Kidney capillary endothelial cell (primary cell): Measurements from ENCODE around the gene WASHC1.
"Not testable (repeated sequence)": the region's sequence is repeated elsewhere in the genome, so short reads cannot be mapped to it uniquely, and the experiment has no call there.

ENCODE experiments used
- DNase-seq: peaks from one replicate; pipeline ENCODE4 v3.0.0-alpha.2; 2018; ENCODE audit warnings: low spot score

WASHC1 gene

GRCh38 chr9:29356-29755, at the start of gene WASHC1:
Gene WASHC1 (minus strand): TSS chr9:29456. CDS start chr9:24999, 4,457 bp downstream.
- DNase-seq = not testable (repeated sequence)

- not testable (repeated sequence) for DNase-seq
Observed at GRCh38 chr9:78333-78732, 49.1 kb upstream of the WASHC1 start.

- not testable (repeated sequence) for DNase-seq
Observed at GRCh38 chr9:76389-76788, 47.1 kb upstream of the WASHC1 start.

- DNase-seq = not testable (repeated sequence)
Observed at GRCh38 chr9:73900-74525, 44.8 kb upstream of the WASHC1 start.

GRCh38 chr9:73076-73899, 44.0 kb upstream of the WASHC1 start:
- not testable (repeated sequence) for DNase-seq

- not testable (repeated sequence) for DNase-seq
Observed at GRCh38 chr9:63031-63629, 33.9 kb upstream of the WASHC1 start.

GRCh38 chr9:52678-53077, 23.4 kb upstream of the WASHC1 start:
- DNase-seq = not testable (repeated sequence)

GRCh38 chr9:48190-48842, 19.1 kb upstream of the WASHC1 start:
- not testable (repeated sequence) for DNase-seq

- not testable (repeated sequence) for DNase-seq
Observed at GRCh38 chr9:46639-47271, 17.5 kb upstream of the WASHC1 start.

- not testable (repeated sequence) for DNase-seq
Observed at GRCh38 chr9:46164-46563, 16.9 kb upstream of the WASHC1 start.

- not testable (repeated sequence) for DNase-seq
Observed at GRCh38 chr9:45180-45878, 16.1 kb upstream of the WASHC1 start.

GRCh38 chr9:44416-44815, 15.2 kb upstream of the WASHC1 start:
- DNase-seq = not testable (repeated sequence)

GRCh38 chr9:43636-44035, 14.4 kb upstream of the WASHC1 start:
- not testable (repeated sequence) for DNase-seq

GRCh38 chr9:43116-43515, 13.9 kb upstream of the WASHC1 start:
- not testable (repeated sequence) for DNase-seq

GRCh38 chr9:41819-42218, 12.6 kb upstream of the WASHC1 start:
- DNase-seq = not testable (repeated sequence)

GRCh38 chr9:41261-41676, 12.0 kb upstream of the WASHC1 start:
- DNase-seq = not testable (repeated sequence)

- DNase-seq = not testable (repeated sequence)
Observed at GRCh38 chr9:32308-32707, 3.1 kb upstream of the WASHC1 start.

GRCh38 chr9:28775-29174, 481 bp downstream of the WASHC1 start:
- DNase-seq = not testable (repeated sequence)

GRCh38 chr9:21621-22020, 7.6 kb downstream of the WASHC1 start:
- not testable (repeated sequence) for DNase-seq

- not testable (repeated sequence) for DNase-seq
Observed at GRCh38 chr9:16875-17274, 12.4 kb downstream of the WASHC1 start.
